HG03025 (cell line): ENCODE results near the gene HOXD12.

ENCODE experiments used
- ATAC-seq: cut with Tn5 transposase; IDR thresholded peaks from one replicate; pipeline ENCODE4 v1.9.1; 2021; ENCODE audit warnings: mild to moderate bottlenecking, moderate library complexity; ENCODE audit not compliant: unreplicated experiment, low FRiP score

Gene HOXD12

GRCh38 chr2:176104316-176105077 is 4.9 kb downstream of the HOXD12 start:
- ATAC-seq: no peak

- ATAC-seq: no peak
Measured at GRCh38 chr2:176105078-176105729, 5.6 kb downstream of the HOXD12 start.

- ATAC-seq: no peak
Measured at GRCh38 chr2:176105730-176106580, 6.4 kb downstream of the HOXD12 start.

GRCh38 chr2:176106581-176107539 is 7.3 kb downstream of the HOXD12 start, which contains the start of gene HOXD11:
HOXD11 (plus strand) TSS chr2:176107280; CDS start chr2:176107356, 76 bp downstream.
- no peak for ATAC-seq

GRCh38 chr2:176107731-176108181 is 8.2 kb downstream of the HOXD12 start:
- no peak for ATAC-seq

- ATAC-seq: no peak
Measured at GRCh38 chr2:176109192-176109901, 9.8 kb downstream of the HOXD12 start.

- no peak for ATAC-seq
Measured at GRCh38 chr2:176109946-176110345, 10.4 kb downstream of the HOXD12 start.

- no peak for ATAC-seq
Measured at GRCh38 chr2:176110415-176111308, 11.1 kb downstream of the HOXD12 start.

- ATAC-seq: no peak
Measured at GRCh38 chr2:176111309-176111663, 11.7 kb downstream of the HOXD12 start.

- no peak for ATAC-seq
Measured at GRCh38 chr2:176111846-176112374, 12.3 kb downstream of the HOXD12 start.

- no peak for ATAC-seq
Measured at GRCh38 chr2:176112375-176113302, 13.0 kb downstream of the HOXD12 start.

- ATAC-seq: no peak
Measured at GRCh38 chr2:176114120-176114929, 14.7 kb downstream of the HOXD12 start.

- ATAC-seq: no peak
Measured at GRCh38 chr2:176114930-176115625, 15.5 kb downstream of the HOXD12 start.

- ATAC-seq: no peak
Measured at GRCh38 chr2:176115883-176116813, 16.6 kb downstream of the HOXD12 start, which contains the start of gene HOXD10. HOXD10 (plus strand) TSS chr2:176116778; CDS start chr2:176116834, 56 bp downstream.
